Measurements from ENCODE around the gene WASF3. TPM values are rescaled to one million over a fixed set of nuclear protein-coding genes. Genes with fewer than 3 reads are reported as not detected.
A peak's percentile ranks its signal among the peaks of the same experiment; 100 is the strongest.

Gene WASF3
- total and polyA plus RNA-seq, 10 donors = 1.7 to 16.4 (median 8.4) TPM

DNA sequence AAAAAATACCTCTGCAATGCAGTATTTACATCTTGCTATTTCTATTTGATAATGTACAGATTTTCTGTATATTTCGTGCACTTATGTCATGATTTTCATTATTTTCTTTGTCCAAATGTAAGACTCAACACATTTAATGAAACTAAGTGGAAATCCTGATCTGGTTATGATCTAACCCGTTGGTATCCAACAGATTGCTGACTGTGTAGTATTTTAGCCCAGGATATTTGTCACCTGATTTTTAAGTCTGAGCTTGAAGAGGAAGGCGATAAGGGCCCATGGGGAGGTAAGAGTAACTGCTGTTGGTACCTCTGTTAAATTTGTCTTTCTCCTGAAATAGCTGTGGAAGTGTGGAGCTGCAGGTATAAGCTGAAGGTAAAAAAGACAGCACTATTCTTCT, 45.3 kb downstream of the WASF3 start:
- peaks cover 4 to 29% (median 12%) of the 10 kb centered on the region in 6 donors for H3K4me1 ChIP-seq
- H3K27ac ChIP-seq = no peak overlapping the region
- H3K9me3 ChIP-seq = no peaks in the 10 kb centered on the region
- DNase-seq = no peak
- H3K27me3 ChIP-seq (replicated peaks in 1 of 7) = no peaks in the 10 kb centered on the region
- intact Hi-C loops (cut with DNase I; ENCODE audit: low total_unique reads) = no loop called here
- WGBS, 5 donors = 71 to 84% (median 81%) methylated on average over 3 of the region's 3 CpGs
- H3K36me3 ChIP-seq = no peaks in the 10 kb centered on the region
- H3K4me3 ChIP-seq = no peak overlapping the region
- TF ChIP-seq POLR2AphosphoS5 (IDR thresholded peaks at IDR 0.05) = no peak
- no peak for TF ChIP-seq POLR2A (IDR thresholded peaks at IDR 0.05)
- TF ChIP-seq, protein P1, sequence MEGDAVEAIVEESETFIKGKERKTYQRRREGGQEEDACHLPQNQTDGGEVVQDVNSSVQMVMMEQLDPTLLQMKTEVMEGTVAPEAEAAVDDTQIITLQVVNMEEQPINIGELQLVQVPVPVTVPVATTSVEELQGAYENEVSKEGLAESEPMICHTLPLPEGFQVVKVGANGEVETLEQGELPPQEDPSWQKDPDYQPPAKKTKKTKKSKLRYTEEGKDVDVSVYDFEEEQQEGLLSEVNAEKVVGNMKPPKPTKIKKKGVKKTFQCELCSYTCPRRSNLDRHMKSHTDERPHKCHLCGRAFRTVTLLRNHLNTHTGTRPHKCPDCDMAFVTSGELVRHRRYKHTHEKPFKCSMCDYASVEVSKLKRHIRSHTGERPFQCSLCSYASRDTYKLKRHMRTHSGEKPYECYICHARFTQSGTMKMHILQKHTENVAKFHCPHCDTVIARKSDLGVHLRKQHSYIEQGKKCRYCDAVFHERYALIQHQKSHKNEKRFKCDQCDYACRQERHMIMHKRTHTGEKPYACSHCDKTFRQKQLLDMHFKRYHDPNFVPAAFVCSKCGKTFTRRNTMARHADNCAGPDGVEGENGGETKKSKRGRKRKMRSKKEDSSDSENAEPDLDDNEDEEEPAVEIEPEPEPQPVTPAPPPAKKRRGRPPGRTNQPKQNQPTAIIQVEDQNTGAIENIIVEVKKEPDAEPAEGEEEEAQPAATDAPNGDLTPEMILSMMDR (IDR thresholded peaks at IDR 0.05 in 8 of 11, conservative IDR thresholded peaks at IDR 0.05 in 3 of 11) = no peak

DNA sequence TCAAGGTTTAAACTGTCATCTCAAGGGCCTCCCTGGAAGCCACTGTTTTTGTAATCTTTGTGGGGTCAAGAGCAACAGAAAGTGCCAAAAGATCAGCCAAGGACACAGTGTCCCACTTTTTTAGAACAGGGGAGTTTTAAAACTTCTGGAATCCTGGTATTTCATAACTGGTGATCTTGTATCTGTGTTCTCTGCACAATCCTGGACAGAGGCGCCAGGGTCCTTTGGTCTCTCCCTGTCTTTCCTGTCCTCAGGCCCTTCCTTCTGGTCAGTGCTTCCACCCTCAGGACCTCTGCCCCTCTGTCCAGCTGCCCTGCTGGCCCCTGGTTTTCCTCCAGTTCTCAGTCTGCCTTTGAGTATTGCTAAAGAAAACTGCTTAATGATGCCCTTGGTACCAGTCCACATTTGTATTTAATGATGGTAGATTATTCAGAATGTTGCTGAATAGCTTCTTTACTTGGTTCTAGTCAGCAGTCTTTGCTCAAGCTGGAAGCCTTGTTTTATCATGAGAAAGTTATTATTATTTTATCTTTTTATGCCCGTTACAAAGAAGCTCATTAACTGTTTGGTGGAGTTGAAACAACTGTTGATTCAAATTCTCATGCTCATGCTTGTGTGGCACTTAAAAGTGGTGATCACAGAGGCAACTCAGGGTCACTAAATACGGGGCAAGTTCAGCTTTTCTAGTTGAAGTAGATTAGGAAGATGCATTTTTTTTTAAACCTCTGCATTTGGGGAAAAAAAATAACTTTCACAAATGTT, 47.5 kb downstream of the WASF3 start:
- H3K27me3 ChIP-seq (replicated peaks in 1 of 7) = no peaks in the 10 kb centered on the region
- peak overlapping the region in 5 of 8 donors; percentile 0 to 59 (median 49) for H3K27ac ChIP-seq
- TF ChIP-seq, protein P1 (IDR thresholded peaks at IDR 0.05 in 8 of 11, conservative IDR thresholded peaks at IDR 0.05 in 3 of 11) = no peak
- TF ChIP-seq POLR2AphosphoS5 (IDR thresholded peaks at IDR 0.05) = peak in 1 of 3 donors; percentile 54
- intact Hi-C loops (cut with DNase I; ENCODE audit: low total_unique reads) = no loop called here
- H3K4me1 ChIP-seq = peaks cover 4 to 29% (median 12%) of the 10 kb centered on the region in 6 donors
- H3K4me3 ChIP-seq = no peak overlapping the region
- no peaks in the 10 kb centered on the region for H3K9me3 ChIP-seq
- WGBS, 5 donors = 48 to 62% (median 55%) methylated on average over 3 of the region's 3 CpGs
- DNase-seq = no peak
- H3K36me3 ChIP-seq = no peaks in the 10 kb centered on the region

DNA sequence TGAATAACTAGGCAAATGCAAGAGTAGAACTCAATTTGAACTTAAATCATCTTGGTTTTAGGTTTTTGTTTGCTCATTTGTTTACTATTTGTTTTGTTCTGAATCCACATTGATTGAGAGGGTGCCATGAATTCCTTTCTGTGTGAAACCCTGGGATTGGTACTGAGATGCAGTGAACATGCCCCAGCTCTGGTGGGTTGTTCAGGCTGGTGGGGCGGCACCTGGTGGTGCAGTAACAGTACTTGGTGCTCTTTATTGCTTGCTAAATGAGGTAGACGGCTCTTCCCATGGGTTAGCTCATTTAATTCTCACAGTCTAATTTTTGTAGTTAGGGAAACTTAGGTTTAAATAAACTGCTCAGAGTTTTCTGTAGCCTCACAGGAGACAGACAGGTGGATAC, 48.4 kb downstream of the WASF3 start:
- H3K9me3 ChIP-seq = no peaks in the 10 kb centered on the region
- H3K36me3 ChIP-seq = no peaks in the 10 kb centered on the region
- H3K4me3 ChIP-seq = no peak overlapping the region
- H3K4me1 ChIP-seq = peaks cover 4 to 29% (median 12%) of the 10 kb centered on the region in 6 donors
- TF ChIP-seq POLR2A (IDR thresholded peaks at IDR 0.05) (no peak), POLR2AphosphoS5 (IDR thresholded peaks at IDR 0.05) (no peak)
- TF ChIP-seq, protein P1 (IDR thresholded peaks at IDR 0.05 in 8 of 11, conservative IDR thresholded peaks at IDR 0.05 in 3 of 11) = no peak
- WGBS, 5 donors = 80 to 97% (median 84%) methylated on average over 2 of the region's 2 CpGs
- no peak for DNase-seq
- intact Hi-C loops (cut with DNase I; ENCODE audit: low total_unique reads) = no loop called here
- peak overlapping the region in 4 of 8 donors; percentile 24 to 59 (median 50) for H3K27ac ChIP-seq
- no peaks in the 10 kb centered on the region for H3K27me3 ChIP-seq (replicated peaks in 1 of 7)

DNA sequence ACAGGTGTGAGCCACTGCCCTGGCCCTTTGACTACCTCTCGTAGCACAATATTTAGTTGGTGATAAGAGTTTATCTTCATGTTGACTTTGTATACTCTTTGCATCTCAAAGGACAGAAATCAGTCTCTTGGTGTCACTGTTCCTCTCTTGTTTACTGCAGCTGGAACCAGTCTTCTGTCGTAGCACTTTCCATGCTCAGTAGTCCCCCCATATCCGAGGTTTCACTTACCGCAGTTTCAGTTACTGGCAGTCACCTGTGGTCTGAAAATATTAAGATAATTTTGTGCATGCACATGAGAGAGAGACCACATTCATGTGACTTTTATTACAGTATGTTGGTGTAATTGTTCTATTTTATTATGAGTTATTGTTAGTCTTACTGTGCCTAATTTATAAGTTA, 49.1 kb downstream of the WASF3 start:
- H3K4me1 ChIP-seq = peaks cover 4 to 24% (median 11%) of the 10 kb centered on the region in 6 donors
- no peak overlapping the region for H3K27ac ChIP-seq
- DNase-seq = no peak
- H3K27me3 ChIP-seq (replicated peaks in 1 of 7) = no peaks in the 10 kb centered on the region
- no peaks in the 10 kb centered on the region for H3K36me3 ChIP-seq
- intact Hi-C loops (cut with DNase I; ENCODE audit: low total_unique reads) = no loop called here
- TF ChIP-seq POLR2AphosphoS5 (IDR thresholded peaks at IDR 0.05) = no peak
- no peaks in the 10 kb centered on the region for H3K9me3 ChIP-seq
- no peak overlapping the region for H3K4me3 ChIP-seq
- 44 to 68% (median 55%) methylated on average over 4 of the region's 4 CpGs for WGBS, 5 donors

Measured in spleen (tissue), 11 donors.